ENCODE measurements around the gene TSPAN5. TPM values are rescaled to one million over a fixed set of nuclear protein-coding genes. Genes with fewer than 3 reads are reported as not detected.
"Not testable (repeated sequence)": the region's sequence is repeated elsewhere in the genome, so short reads cannot be mapped to it uniquely, and the experiment has no call there.

TSPAN5 gene
- total RNA-seq, 1 experiment from 2014 or later: 18.4 TPM

DNA sequence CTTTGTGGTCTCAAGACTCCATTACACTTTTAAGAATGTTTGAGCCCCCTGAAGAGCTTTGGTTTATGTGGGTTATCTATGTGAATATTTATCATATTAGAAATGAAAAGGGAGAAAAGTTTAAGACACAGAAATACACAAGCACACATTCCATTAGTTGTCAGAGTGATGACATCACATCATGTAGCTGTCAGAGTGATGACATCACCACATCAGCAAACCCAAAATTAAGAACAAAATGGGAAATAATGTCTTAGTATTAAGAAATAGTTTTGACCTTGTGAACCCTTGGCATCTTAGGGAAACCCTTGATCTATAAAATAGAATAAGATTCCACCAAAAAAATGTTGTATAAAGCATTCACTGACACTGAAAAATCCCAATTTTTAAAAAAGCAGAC, 195.9 kb downstream of the TSPAN5 start:
- no peak for DNase-seq (ENCODE audit: low spot score)

DNA sequence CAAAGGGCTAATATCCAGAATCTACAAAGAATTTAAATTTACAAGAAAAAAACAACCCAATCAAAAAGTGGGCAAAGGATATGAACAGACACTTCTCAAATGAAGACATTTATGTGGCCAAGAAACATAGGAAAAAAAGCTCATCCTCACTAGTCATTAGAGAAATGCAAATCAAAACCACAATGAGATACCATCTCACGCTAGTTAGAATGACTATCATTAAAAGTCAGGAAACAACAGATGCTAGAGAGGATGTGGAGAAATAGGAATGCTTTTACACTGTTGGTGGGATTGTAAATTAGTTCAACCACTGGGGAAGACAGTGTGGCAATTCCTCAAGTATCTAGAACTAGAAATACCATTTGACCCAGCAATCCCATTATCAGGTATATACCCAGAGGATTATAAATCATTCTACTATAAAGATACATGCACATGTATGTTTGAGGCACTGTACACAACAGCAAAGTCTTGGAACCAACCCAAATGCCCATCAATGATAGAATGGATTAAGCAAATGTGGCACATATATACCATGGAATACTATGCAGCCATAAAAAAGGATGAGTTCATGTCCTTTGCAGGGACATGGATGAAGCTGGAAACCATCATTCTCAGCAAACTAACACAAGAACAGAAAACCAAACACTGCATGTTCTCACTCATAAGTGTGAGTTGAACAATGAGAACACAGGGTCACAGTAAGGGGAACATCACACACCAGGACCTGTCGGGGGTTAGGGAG, 197.1 kb downstream of the TSPAN5 start:
- not testable (repeated sequence) for DNase-seq (ENCODE audit: low spot score)

DNA sequence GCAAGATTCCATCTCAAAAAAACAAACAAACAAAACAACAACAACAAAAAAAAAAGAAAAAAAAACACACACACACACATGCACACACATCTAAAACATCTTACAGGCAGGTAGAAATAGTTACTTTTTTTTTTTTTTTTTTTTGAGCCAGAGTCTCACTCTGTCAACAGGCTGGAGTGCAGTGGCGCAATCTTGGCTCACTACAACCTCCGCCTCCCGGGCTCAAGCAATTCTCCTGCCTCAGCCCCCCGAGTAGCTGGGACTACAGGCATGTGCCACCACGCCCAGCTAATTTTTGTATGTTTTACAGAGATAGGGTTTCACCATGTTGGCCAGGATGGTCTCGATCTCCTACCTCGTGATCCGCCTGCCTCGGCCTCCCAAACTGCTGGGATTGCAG, 201.0 kb downstream of the TSPAN5 start:
- not testable (repeated sequence) for DNase-seq (ENCODE audit: low spot score)

DNA sequence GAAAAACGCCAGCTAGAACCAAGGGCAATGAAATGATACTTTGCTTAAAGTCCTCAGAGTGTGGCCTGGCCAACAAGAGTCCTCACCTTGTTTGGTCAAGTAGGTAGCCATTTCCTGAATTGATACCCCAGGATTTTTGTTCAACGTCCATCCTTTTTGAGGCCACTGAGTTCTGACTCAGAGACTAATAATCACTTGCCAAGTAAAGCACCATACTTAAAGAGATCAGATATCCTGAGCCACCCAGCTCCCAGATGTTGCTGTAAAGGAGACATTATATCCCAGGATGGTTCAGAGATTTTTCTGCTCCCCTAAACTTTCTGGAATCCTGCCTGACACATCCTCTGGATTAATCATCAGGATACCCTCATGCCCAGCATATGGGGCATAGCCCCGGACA, 206.3 kb downstream of the TSPAN5 start:
- DNase-seq (ENCODE audit: low spot score): no peak

DNA sequence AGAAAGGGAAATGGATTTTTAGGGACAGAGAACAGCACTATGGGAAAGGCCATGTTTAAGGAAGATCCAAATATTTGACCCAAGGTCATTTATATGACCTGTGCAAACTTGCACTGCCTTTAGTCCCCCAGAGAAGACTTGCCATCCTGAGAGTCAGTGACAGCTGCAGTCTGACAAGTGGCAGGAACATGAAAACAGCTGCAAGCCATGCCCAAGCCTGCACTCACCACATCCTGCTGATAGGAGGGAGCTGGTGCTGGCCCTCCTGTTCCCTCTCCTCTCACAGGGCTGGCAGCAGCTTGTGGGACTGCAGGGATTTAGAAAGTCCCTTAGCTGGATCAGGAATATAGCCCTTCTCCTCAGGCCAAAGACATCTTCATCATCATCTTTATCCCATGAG, 209.5 kb downstream of the TSPAN5 start:
- DNase-seq (ENCODE audit: low spot score): no peak

DNA sequence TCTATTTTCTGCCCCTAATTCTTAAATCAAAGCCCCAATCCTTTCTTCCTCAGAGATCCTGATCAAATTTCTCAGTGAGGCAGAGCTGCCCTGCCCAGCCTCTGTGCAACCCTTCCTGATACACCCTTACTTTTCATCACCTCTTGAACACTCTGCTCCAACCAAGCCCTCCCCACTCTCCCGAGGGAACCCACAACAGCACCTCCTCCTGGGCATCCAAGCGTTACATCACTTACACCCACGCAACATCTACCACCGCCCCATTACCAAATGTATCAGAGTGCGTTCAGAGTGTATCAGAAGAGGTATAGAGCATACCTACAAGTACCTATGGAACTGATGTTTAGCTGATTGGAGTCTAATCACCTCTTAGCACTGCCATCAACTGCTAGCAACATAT, 210.8 kb downstream of the TSPAN5 start:
- DNase-seq (ENCODE audit: low spot score): no peak

DNA sequence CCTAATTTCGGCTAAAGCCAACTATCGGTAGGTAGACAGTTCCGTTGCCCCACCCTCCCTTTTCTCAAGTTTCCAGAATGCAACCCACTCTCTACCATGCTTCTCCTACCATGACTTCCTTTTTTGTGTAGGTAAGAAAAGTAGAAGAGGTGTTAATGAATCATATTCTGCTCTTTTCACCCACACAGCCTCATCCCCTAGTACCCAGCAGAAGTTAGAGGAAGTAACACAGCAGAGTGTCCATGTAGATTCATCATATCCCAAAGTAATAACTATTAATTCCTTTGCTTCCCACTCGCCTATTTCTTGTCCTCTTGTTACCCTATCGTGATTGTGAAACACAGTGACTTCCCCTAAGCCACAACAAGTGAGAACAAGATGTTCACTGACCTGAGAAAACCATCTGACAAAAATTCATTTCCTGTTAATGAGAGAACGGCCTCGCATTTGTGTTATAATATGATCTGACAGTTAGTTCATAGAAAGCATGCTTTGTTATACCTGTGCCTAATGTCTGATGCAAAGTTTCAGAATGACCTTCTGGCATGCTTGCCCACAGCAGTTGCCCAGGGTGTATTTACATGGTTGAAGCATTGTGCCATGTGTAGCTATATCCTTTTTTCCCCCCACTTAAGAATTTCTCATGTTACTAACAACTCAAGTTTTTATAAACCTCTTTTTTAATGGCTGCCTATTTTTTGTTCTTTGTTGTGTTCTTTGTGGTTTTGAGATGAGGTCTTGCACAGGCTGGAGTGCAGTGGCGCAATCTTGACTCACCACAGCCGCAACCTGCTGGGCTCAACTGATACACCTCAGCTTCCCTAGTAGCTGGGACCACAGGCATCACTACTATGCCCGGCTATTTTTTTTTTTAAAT, 211.7 kb downstream of the TSPAN5 start:
- peak; percentile 76 for DNase-seq (ENCODE audit: low spot score)

DNA sequence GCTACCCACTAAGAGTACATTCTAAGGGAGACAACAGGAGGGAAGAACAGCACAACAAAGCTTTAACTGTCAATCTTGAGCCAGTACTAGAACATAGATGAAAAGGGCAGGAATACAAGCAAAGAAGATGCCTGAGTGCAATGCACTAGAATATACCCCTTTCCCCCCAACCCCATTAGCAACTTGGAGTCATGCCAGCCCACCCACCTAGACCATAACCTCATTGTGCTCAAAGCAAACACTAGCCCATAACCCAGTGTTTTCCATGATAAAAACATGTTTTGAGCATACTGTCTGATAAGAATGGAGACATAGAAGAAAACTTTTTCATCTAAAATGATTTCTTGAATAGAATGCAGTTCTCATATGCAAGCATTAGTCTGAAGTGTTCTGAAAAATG, 214.0 kb downstream of the TSPAN5 start:
- DNase-seq (ENCODE audit: low spot score): no peak

DNA sequence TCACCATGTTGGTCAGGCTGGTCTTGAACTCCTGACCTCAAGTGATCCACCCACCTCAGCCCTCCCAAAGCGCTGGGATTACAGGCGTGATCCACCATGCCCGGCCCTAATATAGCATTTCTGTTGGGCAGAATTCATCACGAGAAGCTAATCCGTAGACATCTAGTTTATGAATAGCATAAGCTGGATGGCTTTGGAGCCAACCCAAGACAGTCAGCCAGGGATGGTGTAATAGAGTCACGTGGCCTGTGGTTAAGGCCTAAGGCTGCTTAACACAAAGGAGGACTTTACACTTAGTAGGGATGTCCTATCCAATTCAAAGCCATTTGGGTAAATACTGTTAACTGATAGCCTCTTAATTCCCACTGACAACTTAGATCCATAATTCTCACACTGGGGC, 223.6 kb downstream of the TSPAN5 start:
- DNase-seq (ENCODE audit: low spot score): no peak

DNA sequence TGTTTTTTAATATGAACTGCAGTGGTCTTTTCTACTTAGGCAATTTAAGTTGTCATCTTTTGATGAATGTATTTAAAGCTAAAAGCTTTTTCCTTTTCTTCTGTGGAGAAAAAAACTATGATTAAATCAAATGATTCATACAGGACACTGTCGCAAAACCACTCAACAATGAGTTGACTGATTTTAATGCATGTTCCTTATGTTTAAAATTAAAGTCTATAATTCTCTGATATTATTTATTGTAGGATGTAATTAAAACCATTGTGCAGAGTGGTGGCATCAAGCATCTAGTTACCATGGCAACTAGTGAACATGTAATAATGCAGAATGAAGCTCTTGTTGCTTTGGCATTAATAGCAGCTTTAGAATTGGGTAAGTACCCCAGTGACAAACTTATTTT, 224.7 kb downstream of the TSPAN5 start:
- no peak for DNase-seq (ENCODE audit: low spot score)

DNA sequence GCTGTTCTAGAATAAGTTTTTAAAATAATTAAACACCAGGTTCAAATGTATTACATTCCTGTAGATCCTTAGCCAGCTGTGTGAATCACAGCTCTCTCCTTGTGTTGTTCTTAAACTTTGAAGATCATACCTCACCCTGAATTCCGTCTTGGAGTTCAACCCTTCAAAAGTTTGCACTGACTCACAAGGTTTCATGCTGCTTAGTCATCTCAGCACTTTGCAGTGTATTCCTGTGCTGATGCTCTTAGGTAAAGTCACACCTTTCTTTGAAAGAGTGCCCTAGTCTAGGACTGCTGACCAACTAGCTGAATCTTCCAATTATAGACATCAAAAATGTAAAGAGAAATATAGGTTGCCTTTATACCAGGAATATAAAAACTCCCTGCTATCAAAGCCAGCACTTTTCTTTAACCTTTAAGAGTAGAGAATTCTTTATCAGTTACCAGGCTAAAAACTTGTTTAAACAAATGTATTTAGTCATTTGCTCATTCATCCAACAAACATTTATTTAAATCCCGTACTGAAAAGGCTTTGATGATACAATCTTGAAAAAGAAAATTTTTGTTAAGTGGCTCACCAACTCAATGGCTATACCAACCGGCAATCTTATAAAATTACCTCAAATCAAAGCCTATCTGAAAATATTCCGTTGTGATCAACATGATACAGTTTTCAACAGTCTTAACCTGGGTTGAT, 227.6 kb downstream of the TSPAN5 start:
- DNase-seq (ENCODE audit: low spot score): peak; percentile 79

DNA sequence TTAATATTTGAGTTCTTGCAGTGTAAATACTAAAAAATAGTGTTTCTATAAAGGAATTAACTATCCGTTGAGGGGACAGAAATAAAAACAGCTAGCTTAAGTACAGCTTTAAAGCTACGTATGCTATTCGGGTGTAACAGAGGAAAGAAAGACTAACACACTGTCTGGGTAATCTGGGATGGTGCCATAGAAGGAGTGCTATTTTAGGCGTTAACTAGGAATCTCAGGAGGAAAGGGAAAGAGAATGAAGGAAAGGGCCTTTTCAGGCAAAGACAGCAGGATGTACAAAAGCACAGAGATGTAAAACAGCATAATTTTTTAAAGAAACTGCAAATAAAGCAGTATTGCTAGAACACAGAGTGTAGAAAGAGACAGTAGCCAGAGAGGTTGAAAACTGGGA, 235.4 kb downstream of the TSPAN5 start:
- DNase-seq (ENCODE audit: low spot score): no peak

DNA sequence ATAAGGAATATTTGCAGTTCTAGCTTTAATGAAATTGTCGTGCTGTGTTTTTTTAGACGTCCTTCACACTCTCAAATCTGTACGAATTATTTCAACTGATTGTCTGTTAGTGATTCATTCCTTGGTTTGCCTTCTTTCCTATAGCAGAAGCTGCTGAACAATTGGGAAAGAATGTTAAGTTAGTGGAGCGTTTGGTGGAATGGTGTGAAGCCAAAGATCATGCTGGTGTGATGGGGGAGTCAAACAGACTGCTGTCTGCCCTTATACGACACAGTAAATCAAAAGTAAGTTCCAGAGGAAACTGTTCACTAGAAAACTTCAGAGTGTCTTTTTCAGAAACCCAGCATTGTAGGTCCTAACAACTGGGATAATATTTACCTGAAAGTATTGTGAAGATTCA, 237.3 kb downstream of the TSPAN5 start:
- peak; percentile 4 for DNase-seq (ENCODE audit: low spot score)
